HFFc6 (cell line): ENCODE data around the gene TUBB3. TPM values are rescaled to one million over a fixed set of nuclear protein-coding genes. Genes with fewer than 3 reads are reported as not detected.

Source experiments
- DNase-seq: peaks from one replicate; pipeline ENCODE4 v3.0.0-alpha.2; 2018
- H3K27ac Mint-ChIP-seq: 2 replicates; pipeline ENCODE4 v1.8.0; 2020; ENCODE audit warnings: mild to moderate bottlenecking, mixed read lengths
- H3K27me3 Mint-ChIP-seq: 2 replicates; pipeline ENCODE4 v1.8.0; 2021; ENCODE audit warnings: mild to moderate bottlenecking, moderate library complexity, mixed read lengths; ENCODE audit not compliant: insufficient read depth
- H3K36me3 Mint-ChIP-seq: 2 replicates; pipeline ENCODE4 v1.8.0; 2021; ENCODE audit warnings: low read depth, mixed read lengths
- H3K4me1 Mint-ChIP-seq: 2 replicates; pipeline ENCODE4 v1.8.0; 2020; ENCODE audit warnings: low read depth, mixed read lengths
- H3K4me3 Mint-ChIP-seq: 2 replicates; pipeline ENCODE4 v1.8.0; 2020; ENCODE audit warnings: mild to moderate bottlenecking, moderate library complexity, mixed read lengths
- H3K9me3 Mint-ChIP-seq: 2 replicates; pipeline ENCODE4 v1.8.0; 2020; ENCODE audit warnings: mild to moderate bottlenecking, mixed read lengths
- total RNA-seq, 6 experiments: library from RNA; stranded (reverse); fragmentation: NEBNext Ultra II Directional; extraction: Animal tissue kit (Norgen Biotek cat#: 25700); gene quantifications; 2 replicates in 1 of 6; 3 replicates in 5 of 6; pipeline ENCODE4 v1.2.3, GENCODE V29; 2021
- TF ChIP-seq, protein P1 (sequence below): fragments of 200-600 bp; sonication (generic); IDR thresholded peaks from 2 replicates; pipeline ENCODE4 v1.5.0; 2021; ENCODE audit warnings: antibody characterized with exemption, mild to moderate bottlenecking

The TUBB3 gene
- total RNA-seq, 6 experiments from 2014 or later = 147 to 212 (median 164) TPM

DNA sequence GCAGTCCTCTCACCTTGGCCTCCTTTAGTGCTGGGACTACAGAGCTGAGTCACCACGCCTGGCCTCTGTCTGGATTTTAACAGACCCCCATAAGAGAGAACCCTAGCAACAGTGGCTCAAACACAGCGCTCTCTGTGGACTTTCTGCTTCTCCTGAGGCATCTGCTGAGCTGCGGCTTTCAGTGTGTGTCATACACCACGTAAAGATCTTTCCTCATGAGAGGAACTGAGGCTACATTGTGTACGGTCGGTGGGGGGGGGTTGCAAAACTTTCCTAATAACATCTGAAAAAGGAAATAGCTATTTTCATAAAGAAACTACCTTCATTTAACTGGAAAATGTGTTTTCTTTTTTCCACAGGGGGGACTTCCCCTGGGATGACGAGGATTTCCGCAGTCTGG is 58.3 kb downstream of the TUBB3 start:
- TF ChIP-seq, protein P1, sequence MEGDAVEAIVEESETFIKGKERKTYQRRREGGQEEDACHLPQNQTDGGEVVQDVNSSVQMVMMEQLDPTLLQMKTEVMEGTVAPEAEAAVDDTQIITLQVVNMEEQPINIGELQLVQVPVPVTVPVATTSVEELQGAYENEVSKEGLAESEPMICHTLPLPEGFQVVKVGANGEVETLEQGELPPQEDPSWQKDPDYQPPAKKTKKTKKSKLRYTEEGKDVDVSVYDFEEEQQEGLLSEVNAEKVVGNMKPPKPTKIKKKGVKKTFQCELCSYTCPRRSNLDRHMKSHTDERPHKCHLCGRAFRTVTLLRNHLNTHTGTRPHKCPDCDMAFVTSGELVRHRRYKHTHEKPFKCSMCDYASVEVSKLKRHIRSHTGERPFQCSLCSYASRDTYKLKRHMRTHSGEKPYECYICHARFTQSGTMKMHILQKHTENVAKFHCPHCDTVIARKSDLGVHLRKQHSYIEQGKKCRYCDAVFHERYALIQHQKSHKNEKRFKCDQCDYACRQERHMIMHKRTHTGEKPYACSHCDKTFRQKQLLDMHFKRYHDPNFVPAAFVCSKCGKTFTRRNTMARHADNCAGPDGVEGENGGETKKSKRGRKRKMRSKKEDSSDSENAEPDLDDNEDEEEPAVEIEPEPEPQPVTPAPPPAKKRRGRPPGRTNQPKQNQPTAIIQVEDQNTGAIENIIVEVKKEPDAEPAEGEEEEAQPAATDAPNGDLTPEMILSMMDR = no peak
- no peak for DNase-seq

DNA sequence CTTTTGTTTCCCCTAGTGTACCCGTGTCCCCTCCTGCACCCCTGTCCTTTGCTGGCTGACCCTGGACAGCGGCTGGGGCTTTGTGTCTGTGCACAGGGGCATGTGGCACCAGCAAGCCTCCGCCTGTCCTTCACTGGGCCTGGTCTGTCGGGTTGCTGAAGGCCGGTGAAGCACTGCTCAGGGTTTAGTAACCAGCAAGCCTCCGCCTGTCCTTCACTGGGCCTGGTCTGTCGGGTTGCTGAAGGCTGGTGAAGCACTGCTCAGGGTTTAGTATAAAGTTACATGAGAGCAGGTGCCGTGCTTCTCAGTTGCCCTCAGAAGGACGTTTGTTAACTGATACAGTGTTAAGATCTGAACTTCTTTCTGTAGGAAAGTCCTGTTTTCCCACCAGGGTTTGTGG is 59.2 kb downstream of the TUBB3 start:
- Mint-ChIP-seq H3K27me3 (peaks cover 3% of the 10 kb centered on the region), H3K4me3 (no peak overlapping the region), H3K27ac (no peak overlapping the region), H3K36me3 (peaks cover 36% of the 10 kb centered on the region), H3K4me1 (no peaks in the 10 kb centered on the region), H3K9me3 (no peaks in the 10 kb centered on the region)
- TF ChIP-seq, protein P1 = no peak
- no peak for DNase-seq

More for the DNA sequence above, 58.3 kb downstream of the TUBB3 start:
- peaks cover 28% of the 10 kb centered on the region for H3K36me3 Mint-ChIP-seq
- no peaks in the 10 kb centered on the region for H3K9me3 Mint-ChIP-seq
- no peaks in the 10 kb centered on the region for H3K4me1 Mint-ChIP-seq
- peaks cover 3% of the 10 kb centered on the region for H3K27me3 Mint-ChIP-seq
- H3K27ac Mint-ChIP-seq = no peak overlapping the region
- H3K4me3 Mint-ChIP-seq = no peak overlapping the region

DNA sequence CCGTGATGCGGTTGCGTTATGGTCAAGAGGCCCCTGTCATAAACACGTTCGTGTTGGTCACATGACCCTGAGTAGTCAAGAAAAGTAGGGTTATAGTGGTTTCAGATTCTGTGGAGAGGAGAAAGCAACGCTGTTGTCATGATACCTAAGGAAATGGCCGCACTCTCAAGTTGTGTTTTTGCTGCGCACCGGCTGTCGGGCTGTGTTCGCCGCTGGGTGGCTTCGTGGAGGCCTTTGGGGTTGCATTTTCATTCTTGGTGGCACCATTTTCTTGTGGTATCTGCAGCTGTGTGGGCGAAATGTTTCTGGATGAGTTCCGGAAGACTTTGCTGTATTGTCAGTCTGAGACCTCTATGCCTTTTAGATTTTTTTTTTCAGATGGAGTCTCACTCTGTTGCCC is 60.4 kb downstream of the TUBB3 start:
- peaks cover 38% of the 10 kb centered on the region for H3K36me3 Mint-ChIP-seq
- no peaks in the 10 kb centered on the region for H3K4me1 Mint-ChIP-seq
- TF ChIP-seq, protein P1 = no peak
- no peak overlapping the region for H3K4me3 Mint-ChIP-seq
- DNase-seq = no peak
- H3K27ac Mint-ChIP-seq = no peak overlapping the region
- H3K27me3 Mint-ChIP-seq = peaks cover 3% of the 10 kb centered on the region
- H3K9me3 Mint-ChIP-seq = no peaks in the 10 kb centered on the region

DNA sequence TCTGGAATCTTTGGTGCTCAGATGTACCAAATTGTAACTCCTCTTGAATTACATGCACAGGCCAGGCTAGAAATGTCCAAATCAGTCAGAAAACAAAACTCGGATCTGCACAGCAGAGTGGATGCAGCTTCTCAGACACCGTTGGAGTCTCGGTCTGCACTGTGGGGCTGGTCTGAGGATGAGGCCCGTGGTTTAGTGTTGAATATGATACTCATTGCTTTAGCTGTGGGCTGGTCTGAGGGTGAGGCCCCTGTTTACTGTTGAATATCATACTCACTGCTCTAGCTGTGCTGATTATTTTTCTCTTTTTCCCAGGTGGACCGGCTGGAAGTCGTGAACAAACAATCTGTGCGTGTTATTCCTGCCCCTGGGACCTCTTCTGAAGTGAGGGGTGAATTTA is 61.1 kb downstream of the TUBB3 start:
- peaks cover 41% of the 10 kb centered on the region for H3K36me3 Mint-ChIP-seq
- TF ChIP-seq, protein P1 = no peak

DNA sequence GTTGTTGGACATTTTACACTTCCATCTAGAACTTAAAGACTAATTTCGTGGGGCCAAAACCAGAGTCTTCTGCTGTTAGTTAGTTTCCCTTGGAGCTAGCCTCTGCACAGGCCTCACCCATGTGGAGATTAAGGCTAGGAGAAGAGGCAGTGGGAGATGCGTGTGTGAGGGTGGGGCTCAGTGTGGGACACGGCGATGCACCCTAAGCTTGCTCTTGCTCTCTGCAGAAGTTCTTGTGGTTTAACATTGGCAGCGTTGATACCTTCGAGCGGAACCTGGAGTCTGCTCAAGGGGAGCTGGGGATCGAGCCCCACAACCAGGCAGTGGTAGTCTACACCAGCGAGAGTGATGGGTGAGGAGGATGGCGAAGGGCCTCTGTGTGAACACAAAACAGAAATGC is 62.1 kb downstream of the TUBB3 start:
- Mint-ChIP-seq H3K27ac (no peak overlapping the region), H3K27me3 (no peaks in the 10 kb centered on the region; the same call in 1 of the 2 replicates), H3K36me3 (peaks cover 45% of the 10 kb centered on the region), H3K9me3 (no peaks in the 10 kb centered on the region), H3K4me3 (no peak overlapping the region), H3K4me1 (no peaks in the 10 kb centered on the region)
- TF ChIP-seq, protein P1 = no peak
- no peak for DNase-seq

More for the DNA sequence above, 61.1 kb downstream of the TUBB3 start:
- Mint-ChIP-seq H3K4me3 (no peak overlapping the region), H3K4me1 (no peaks in the 10 kb centered on the region), H3K9me3 (no peaks in the 10 kb centered on the region), H3K27ac (no peak overlapping the region), H3K27me3 (no peaks in the 10 kb centered on the region; the same call in 1 of the 2 replicates)
- no peak for DNase-seq

Other genes with a start within 250 kb of the TUBB3 start
- 10 to 100 TPM; 45.5 to 61.7 (median 48.6) TPM for gene CDK10, start 236.7 kb upstream of the TUBB3 start, total RNA-seq
- gene SPATA2L, start 221.6 kb upstream of the TUBB3 start, total RNA-seq = 1 to 10 TPM; 5.6 to 6.9 (median 5.9) TPM
- gene VPS9D1, start 202.4 kb upstream of the TUBB3 start, total RNA-seq = 10 to 100 TPM; 12.7 to 19.3 (median 16.1) TPM
- gene ZNF276, start 201.8 kb upstream of the TUBB3 start, total RNA-seq = 10 to 100 TPM in 3 of 6 experiments, 1 to 10 TPM in 3; 7.8 to 16.7 (median 9.7) TPM
- 10 to 100 TPM; 13.6 to 26.3 (median 21.9) TPM for gene FANCA, start 106.7 kb upstream of the TUBB3 start, total RNA-seq
- gene SPIRE2, start 94.9 kb upstream of the TUBB3 start, total RNA-seq = 1 to 10 TPM; 1.5 to 2.5 (median 1.9) TPM
- gene TCF25, start 49.8 kb upstream of the TUBB3 start, total RNA-seq = 100 to 1,000 TPM; 157 to 202 (median 170) TPM
- 1 to 10 TPM; 2.1 to 3.2 (median 3.0) TPM for gene MC1R, start 4.5 kb upstream of the TUBB3 start, total RNA-seq
- 10 to 100 TPM; 59.6 to 69.2 (median 65.9) TPM for gene DEF8, start 25.4 kb downstream of the TUBB3 start, total RNA-seq
- 1 to 10 TPM; 1.9 to 2.6 (median 2.1) TPM for gene DBNDD1, start 96.1 kb downstream of the TUBB3 start, total RNA-seq
- gene PRDM7, start 154.0 kb downstream of the TUBB3 start, total RNA-seq = not detected